Measurements from ENCODE around the gene SCUBE3.
A peak's percentile ranks its signal among the peaks of the same experiment; 100 is the strongest.

- TF ChIP-seq CTCF (IDR thresholded peaks at IDR 0.05; ENCODE audit: control extremely low read depth in 1 of 3, insufficient read depth in 1 of 3, low read depth in 1 of 3, low read length in 3 of 3) (peak; percentile 93 to 97 (median 95)), MAX (IDR thresholded peaks at IDR 0.05) (peak; percentile 57), POLR2AphosphoS5 (IDR thresholded peaks at IDR 0.05; ENCODE audit: low read depth, low read length) (no peak), SP1 (IDR thresholded peaks at IDR 0.05; ENCODE audit: low read depth, low read length) (no peak), USF2 (IDR thresholded peaks at IDR 0.05; ENCODE audit: low read length) (no peak), EP300 (IDR thresholded peaks at IDR 0.05; ENCODE audit: borderline replicate concordance in 1 of 2, low read depth in 2 of 2, low read length in 2 of 2) (no peak), POLR2A (IDR thresholded peaks at IDR 0.05; ENCODE audit: control extremely low read depth in 1 of 2, low read depth in 2 of 2, low read length in 2 of 2) (no peak), RAD21 (IDR thresholded peaks at IDR 0.05 in 1 of 2, conservative IDR thresholded peaks at IDR 0.05 in 1 of 2; ENCODE audit: low read depth in 2 of 2, low read length in 2 of 2) (peak; percentile 99), CBX8 (IDR thresholded peaks at IDR 0.05; ENCODE audit: borderline replicate concordance, low read depth, low read length) (no peak)
These were observed 27.4 kb downstream of the SCUBE3 start for GRCh38 chr6:35240838-35241801.

All from H1 (cell line).